Vagina (tissue), 2 donors: Measurements from ENCODE around the gene TMEM165. TPM values are rescaled to one million over a fixed set of nuclear protein-coding genes. Genes with fewer than 3 reads are reported as not detected.

Source experiments
- DNase-seq, 2 donors: peaks; one replicate each; pipeline ENCODE4 v3.0.0-alpha.2; 2017; ENCODE audit errors: extremely low spot score in 2 of 2
- H3K27ac ChIP-seq: fragments of 200-600 bp; sonication (generic); one replicate; pipeline ENCODE4 v1.5.1; 2019
- H3K27me3 ChIP-seq: fragments of 200-600 bp; sonication (generic); one replicate; pipeline ENCODE4 v1.5.1; 2019
- H3K36me3 ChIP-seq, 2 donors: fragments of 200-600 bp; sonication (generic); one replicate each; pipeline ENCODE4 v1.5.1; 2017 to 2019
- H3K4me1 ChIP-seq: fragments of 200-600 bp; sonication (generic); one replicate; pipeline ENCODE4 v1.5.1; 2019
- H3K4me3 ChIP-seq, 2 donors: fragments of 200-600 bp; sonication (generic); 1 replicate in 1 of 2; 2 replicates in 1 of 2; pipeline ENCODE4 v1.5.1; 2016 to 2019
- H3K9me3 ChIP-seq: fragments of 200-600 bp; sonication (generic); one replicate; pipeline ENCODE4 v1.5.1; 2019
- CTCF ChIP-seq, 3 experiments: fragments of 450-650 bp in 2 of 3; fragments of 200-600 bp in 1 of 3; sonication (generic) in 1 of 3; IDR thresholded peaks; one replicate each; pipeline ENCODE4 v1.5.1; 2017 to 2019; ENCODE audit warnings: antibody characterized with exemption in 3 of 3, mild to moderate bottlenecking in 2 of 3, moderate library complexity in 2 of 3
- POLR2A ChIP-seq, 2 donors: fragments of 450-650 bp; IDR thresholded peaks; one replicate each; pipeline ENCODE4 v1.6.1; 2017; ENCODE audit warnings: antibody characterized with exemption in 2 of 2, mild to moderate bottlenecking in 2 of 2, moderate library complexity in 2 of 2
- POLR2AphosphoS5 ChIP-seq, 2 donors: sonication (generic); formaldehyde crosslinking; IDR thresholded peaks; one replicate each; pipeline ENCODE4 v1.9.0; 2017; ENCODE audit warnings: antibody characterized with exemption in 2 of 2, mild to moderate bottlenecking in 2 of 2, low read depth in 1 of 2; ENCODE audit not compliant: insufficient read depth in 1 of 2
- intact Hi-C: fragments of 100-400 bp; cut with DNase I; formaldehyde crosslinking; loops from one replicate; pipeline ENCODE4 v1.15.1; 2023
- total RNA-seq: library from RNA; depleted of rRNA; stranded (reverse); fragments of >200 nt; gene quantifications from one replicate; pipeline ENCODE4 v1.2.3, GENCODE V29; 2016

Gene TMEM165
- total RNA-seq, 1 donor from 2014 or later: 171 TPM

- intact Hi-C loops: no loop called here
- DNase-seq: no peak
- Histone ChIP-seq H3K27ac (peak overlapping the region; percentile 44), H3K9me3 (no peaks in the 10 kb centered on the region), H3K36me3 (peaks cover 0 to 4% of the 10 kb centered on the region in 2 donors), H3K4me1 (peaks cover 25% of the 10 kb centered on the region), H3K4me3 (no peak overlapping the region), H3K27me3 (no peaks in the 10 kb centered on the region)
- no peak for TF ChIP-seq POLR2A (IDR thresholded peaks at IDR 0.05)
- peak in 1 of 2 donors; percentile 8 for TF ChIP-seq POLR2AphosphoS5 (IDR thresholded peaks at IDR 0.05; ENCODE audit: insufficient read depth in 1 of 2, low read depth in 1 of 2)
These were observed 31.9 kb upstream of the TMEM165 start for GRCh38 chr4:55363691-55364351.

GRCh38 chr4:55364691-55365344 lies 30.9 kb upstream of the TMEM165 start:
- Histone ChIP-seq H3K27ac (no peak overlapping the region), H3K4me1 (peaks cover 15% of the 10 kb centered on the region), H3K36me3 (peaks cover 0 to 5% of the 10 kb centered on the region in 2 donors), H3K9me3 (no peaks in the 10 kb centered on the region), H3K4me3 (no peak overlapping the region), H3K27me3 (no peaks in the 10 kb centered on the region)
- no peak for TF ChIP-seq POLR2A (IDR thresholded peaks at IDR 0.05)
- no peak for TF ChIP-seq CTCF (IDR thresholded peaks at IDR 0.05)
- no peak for TF ChIP-seq POLR2AphosphoS5 (IDR thresholded peaks at IDR 0.05; ENCODE audit: insufficient read depth in 1 of 2, low read depth in 1 of 2)
- intact Hi-C loops: no loop called here
- no peak for DNase-seq

- peaks cover 0 to 7% of the 10 kb centered on the region in 2 donors for H3K36me3 ChIP-seq
- H3K4me3 ChIP-seq: no peak overlapping the region
- intact Hi-C loops: no loop called here
- TF ChIP-seq CTCF (IDR thresholded peaks at IDR 0.05) (no peak), POLR2A (IDR thresholded peaks at IDR 0.05) (no peak), POLR2AphosphoS5 (IDR thresholded peaks at IDR 0.05; ENCODE audit: insufficient read depth in 1 of 2, low read depth in 1 of 2) (no peak)
- peaks cover 12% of the 10 kb centered on the region for H3K4me1 ChIP-seq
- no peak for DNase-seq
- no peak overlapping the region for H3K27ac ChIP-seq
- H3K27me3 ChIP-seq: no peaks in the 10 kb centered on the region
- no peaks in the 10 kb centered on the region for H3K9me3 ChIP-seq
These were observed 30.4 kb upstream of the TMEM165 start for GRCh38 chr4:55365345-55365728.

- no peak for DNase-seq
- Histone ChIP-seq H3K36me3 (peaks cover 0 to 7% of the 10 kb centered on the region in 2 donors), H3K9me3 (no peaks in the 10 kb centered on the region), H3K27ac (no peak overlapping the region), H3K4me3 (no peak overlapping the region), H3K27me3 (no peaks in the 10 kb centered on the region), H3K4me1 (peaks cover 12% of the 10 kb centered on the region)
- intact Hi-C loops: no loop called here
- TF ChIP-seq POLR2A (IDR thresholded peaks at IDR 0.05): no peak
These were observed 29.1 kb upstream of the TMEM165 start for GRCh38 chr4:55366621-55367020.

- H3K4me3 ChIP-seq: no peak overlapping the region
- DNase-seq: no peak
- peaks cover 0 to 7% of the 10 kb centered on the region in 2 donors for H3K36me3 ChIP-seq
- H3K9me3 ChIP-seq: no peaks in the 10 kb centered on the region
- intact Hi-C loops: no loop called here
- H3K27ac ChIP-seq: no peak overlapping the region
- TF ChIP-seq CTCF (IDR thresholded peaks at IDR 0.05) (no peak), POLR2AphosphoS5 (IDR thresholded peaks at IDR 0.05; ENCODE audit: insufficient read depth in 1 of 2, low read depth in 1 of 2) (no peak), POLR2A (IDR thresholded peaks at IDR 0.05) (no peak)
- H3K27me3 ChIP-seq: no peaks in the 10 kb centered on the region
- H3K4me1 ChIP-seq: peaks cover 12% of the 10 kb centered on the region
These were observed 28.6 kb upstream of the TMEM165 start for GRCh38 chr4:55367084-55367722.
